ENCODE measurements around the gene BLOC1S1.

- TF ChIP-seq, protein P1, sequence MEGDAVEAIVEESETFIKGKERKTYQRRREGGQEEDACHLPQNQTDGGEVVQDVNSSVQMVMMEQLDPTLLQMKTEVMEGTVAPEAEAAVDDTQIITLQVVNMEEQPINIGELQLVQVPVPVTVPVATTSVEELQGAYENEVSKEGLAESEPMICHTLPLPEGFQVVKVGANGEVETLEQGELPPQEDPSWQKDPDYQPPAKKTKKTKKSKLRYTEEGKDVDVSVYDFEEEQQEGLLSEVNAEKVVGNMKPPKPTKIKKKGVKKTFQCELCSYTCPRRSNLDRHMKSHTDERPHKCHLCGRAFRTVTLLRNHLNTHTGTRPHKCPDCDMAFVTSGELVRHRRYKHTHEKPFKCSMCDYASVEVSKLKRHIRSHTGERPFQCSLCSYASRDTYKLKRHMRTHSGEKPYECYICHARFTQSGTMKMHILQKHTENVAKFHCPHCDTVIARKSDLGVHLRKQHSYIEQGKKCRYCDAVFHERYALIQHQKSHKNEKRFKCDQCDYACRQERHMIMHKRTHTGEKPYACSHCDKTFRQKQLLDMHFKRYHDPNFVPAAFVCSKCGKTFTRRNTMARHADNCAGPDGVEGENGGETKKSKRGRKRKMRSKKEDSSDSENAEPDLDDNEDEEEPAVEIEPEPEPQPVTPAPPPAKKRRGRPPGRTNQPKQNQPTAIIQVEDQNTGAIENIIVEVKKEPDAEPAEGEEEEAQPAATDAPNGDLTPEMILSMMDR (IDR thresholded peaks at IDR 0.05), result no peak
- no peak for TF ChIP-seq POLR2A (IDR thresholded peaks at IDR 0.05)
Measured at GRCh38 chr12:55670276-55670675, 45.6 kb upstream of the BLOC1S1 start.
